Epithelial cell of prostate (primary cell): ENCODE measurements around the gene FGF13.

Source experiments
- DNase-seq: peaks from one replicate; pipeline ENCODE4 v3.0.0-alpha.2; 2011; ENCODE audit warnings: low read depth, low spot score
- H3K27ac ChIP-seq: fragments of 450-650 bp; 2 replicates; pipeline ENCODE4 v1.5.1; 2017; ENCODE audit warnings: mild to moderate bottlenecking

The FGF13 gene

DNA sequence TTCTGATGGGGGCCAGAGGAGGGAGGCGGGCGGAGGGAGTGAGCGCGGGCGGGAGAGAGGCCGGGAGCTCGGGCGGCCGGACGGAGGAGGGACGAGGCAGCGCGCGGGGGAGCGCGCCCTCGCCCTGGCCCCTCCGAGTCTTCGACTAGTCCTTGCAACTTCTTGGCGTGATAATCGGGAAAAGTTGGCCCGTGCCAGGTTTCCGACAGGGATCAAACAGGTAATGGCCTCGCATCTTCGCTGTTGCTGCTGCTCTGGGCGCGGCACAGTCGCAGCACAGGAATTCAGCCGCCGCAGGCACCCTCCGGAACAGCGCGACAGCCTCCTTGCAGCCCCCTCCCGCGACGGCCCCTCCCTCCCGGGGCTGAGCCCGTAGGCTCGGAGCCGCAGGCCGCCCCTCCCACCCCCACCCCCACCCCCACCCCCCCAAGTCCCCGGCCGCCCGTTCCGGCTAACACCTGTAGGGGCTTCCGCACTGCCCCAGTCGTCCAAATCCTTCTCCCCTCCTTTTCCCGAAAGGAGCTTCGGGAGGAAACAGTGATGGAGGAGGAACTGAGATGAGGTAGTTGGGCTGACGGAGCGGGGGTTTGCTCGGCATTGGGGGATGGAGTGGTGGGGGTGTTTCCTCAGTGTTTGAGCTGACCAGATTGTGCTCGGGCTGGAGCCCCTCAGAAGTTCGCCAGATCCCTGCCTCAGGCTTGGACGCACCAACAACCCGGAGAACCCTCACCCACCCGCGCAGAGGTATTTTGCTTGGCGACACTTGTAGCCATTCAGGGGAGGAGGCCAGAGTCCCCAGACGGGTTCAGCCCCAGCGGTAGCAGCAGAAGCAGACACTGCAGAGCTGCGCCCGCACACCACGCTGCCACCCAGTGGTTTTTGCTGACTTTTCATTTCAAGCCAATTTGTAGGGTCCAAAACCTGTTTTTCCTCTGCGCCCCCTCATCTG lies at the start of gene FGF13:
FGF13 (minus strand) TSS at position 319 of the 949 bp plus-strand sequence. CDS start 714 bp downstream, outside the sequence.
- no peak for DNase-seq

DNA sequence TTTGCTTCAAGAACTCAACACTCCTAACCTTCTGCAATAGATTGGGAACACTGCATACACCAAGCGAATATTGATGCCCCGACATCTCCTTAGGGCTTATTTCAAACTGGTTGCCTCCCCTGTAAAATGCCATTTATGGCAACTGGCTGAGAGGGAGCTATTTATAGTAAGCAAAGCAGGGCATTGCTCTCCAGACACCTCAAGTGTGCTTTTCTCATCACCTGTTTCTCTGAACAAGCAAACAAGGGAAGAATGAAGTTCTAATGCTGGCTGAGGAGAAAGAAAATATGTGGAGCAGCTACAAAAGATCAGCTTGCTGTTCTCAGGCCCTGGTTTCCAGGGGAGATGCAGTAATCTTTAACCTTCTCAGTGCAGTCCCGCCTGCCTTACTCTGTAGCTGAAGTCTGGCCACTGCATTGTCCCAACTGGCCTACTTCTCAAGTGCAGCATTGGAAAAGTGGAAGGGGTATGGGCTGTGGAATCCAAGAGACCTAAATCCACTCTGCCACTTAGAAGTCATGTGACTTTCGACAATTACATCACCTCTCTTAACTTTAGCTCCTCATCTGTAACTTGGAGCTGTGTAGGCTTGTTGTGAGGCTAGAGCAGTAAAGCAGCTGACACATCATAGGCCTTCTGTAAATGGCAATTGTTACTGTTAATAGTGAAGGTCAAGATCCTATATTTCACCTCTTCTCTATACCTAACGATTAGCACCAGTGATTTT lies 47.9 kb upstream of the FGF13 start:
- DNase-seq, result no peak
- no peak overlapping the region for H3K27ac ChIP-seq

More for the DNA sequence above, at the start of gene FGF13:
- H3K27ac ChIP-seq, result no peak within 1 kb of the TSS

DNA sequence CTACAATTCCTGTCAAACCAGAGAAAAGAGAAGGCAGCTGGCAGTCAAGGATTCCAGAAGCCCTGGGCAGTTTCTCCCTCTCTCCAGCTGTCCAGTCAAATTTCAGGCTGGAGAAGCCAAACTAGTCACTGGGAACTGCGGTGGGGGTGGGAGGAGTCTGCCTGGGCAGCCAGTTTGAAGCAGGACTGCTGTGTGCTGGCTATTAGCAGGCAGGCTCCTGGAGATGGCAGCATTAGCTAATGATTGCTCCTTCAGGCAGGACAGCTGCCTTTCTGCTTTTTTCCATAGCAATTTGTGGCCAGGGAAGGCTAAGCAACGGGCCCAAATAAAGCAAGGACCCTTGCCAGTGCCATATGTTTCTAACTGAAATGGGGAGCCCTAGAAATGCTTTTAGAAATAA lies 44.7 kb upstream of the FGF13 start:
- DNase-seq, result no peak
- H3K27ac ChIP-seq, result no peak overlapping the region

DNA sequence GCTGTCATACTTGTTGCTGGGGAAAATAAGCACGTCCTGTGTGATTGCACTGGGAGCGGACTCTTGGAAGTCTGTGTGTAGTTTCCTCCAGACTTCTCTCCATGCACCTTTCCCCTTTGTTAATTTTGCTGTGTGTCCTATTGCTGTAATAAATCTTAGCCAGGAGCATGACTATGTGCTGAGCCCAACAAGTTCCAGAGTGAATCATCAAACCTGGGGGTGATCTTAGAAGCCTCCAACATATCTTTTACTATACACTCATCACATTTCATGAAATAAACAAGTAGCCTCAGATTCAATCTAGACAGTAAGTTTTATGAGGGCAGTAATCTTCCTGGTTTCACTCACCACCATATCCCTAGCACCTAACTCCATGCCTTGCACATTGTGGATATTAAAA lies 43.3 kb upstream of the FGF13 start:
- no peak for DNase-seq
- H3K27ac ChIP-seq, result no peak overlapping the region

DNA sequence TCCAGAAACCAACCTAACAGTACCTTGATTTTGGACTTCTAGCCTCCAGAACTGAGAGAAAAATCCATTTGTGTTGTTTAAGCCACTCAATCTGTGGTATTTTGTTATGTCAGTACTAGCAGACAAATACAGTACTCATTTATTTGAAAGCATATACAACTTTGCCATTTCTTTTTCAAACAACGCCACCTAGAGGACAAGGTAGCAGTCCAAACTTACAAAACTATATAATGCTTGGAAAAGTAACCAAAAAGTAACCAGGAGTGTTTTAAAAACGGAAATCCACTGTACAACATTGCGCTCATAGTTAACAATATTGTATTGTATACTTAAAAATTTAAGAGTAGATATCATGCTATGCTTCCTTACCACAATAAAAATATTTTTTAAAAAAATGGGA lies 37.0 kb upstream of the FGF13 start:
- no peak overlapping the region for H3K27ac ChIP-seq
- no peak for DNase-seq

DNA sequence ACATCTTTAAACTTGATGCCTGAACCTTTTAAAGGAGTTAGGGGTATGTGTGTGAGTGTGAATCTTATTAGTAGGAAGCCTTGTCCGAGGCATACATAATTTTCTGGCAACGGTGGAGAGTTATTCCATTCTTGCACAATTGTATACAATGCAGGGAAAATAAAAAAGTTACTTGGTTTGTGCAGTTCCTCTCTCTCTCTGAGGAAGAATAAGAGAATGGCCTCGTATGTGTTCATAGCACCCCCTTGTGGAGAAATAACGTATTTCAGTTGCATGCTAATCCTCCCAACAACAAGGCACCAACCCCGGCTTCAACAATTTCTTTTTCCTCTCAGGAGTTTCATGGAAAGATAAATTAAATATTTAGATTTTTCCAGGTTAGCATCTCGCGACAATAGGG lies 33.7 kb upstream of the FGF13 start:
- no peak for DNase-seq

DNA sequence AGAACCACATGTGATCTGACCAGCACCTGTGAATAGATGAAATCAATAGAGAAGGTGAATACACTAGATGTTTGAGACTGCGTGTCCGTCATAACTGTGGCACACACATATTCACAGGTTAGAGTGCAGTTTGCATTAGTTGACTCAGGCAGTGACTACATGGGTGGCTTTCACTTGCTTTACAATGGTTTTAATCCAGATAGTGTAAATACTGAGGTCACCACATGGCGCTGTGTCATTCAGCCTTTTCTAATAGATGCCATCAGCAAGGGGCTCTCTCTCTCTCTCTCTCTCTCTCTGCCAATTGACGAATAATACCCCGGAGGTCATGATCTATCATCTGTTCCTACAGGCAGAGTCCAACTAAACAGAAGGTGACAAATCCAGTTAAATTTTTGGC lies 30.7 kb upstream of the FGF13 start:
- H3K27ac ChIP-seq, result no peak overlapping the region
- DNase-seq, result no peak

More for the DNA sequence above, 33.7 kb upstream of the FGF13 start:
- H3K27ac ChIP-seq, result no peak overlapping the region

DNA sequence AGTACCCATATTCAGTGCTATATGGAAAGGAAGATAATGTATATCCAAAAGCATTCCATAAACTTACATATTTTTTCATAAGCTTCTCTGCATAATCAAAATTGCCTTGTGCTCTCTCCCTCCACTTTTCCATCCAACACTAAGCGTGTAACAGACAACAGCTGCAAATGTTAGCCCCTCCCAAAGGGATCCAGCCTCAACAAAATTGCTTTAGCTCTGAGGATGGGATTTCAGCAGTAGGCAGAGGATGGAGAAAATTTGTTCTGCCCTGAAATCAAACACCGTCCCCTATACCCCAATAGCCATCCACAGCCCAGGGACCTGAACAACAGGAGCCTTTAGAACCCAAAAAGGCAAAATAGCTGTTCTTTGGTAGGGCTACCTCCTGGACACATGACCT lies 28.8 kb upstream of the FGF13 start:
- H3K27ac ChIP-seq, result no peak overlapping the region
- DNase-seq, result no peak

DNA sequence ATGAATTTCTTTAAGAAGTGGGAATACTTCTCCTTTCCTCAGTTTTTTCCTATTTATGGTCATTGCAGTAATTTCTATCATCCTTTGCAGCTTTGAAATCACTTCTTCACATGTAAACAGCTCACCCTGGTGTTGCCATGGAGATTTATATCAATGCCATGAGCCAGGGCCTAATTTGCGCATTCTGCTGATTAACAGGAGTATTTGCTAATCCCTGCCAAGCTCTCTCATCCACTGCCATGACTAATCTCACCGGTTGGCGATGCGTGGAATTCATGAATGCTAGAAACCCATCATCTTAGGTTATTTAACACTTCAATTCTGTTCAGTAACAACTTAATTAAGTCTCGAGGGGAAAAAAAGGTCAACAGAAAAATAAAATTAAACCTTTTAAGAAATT lies 11.8 kb upstream of the FGF13 start:
- no peak overlapping the region for H3K27ac ChIP-seq
- DNase-seq, result no peak

DNA sequence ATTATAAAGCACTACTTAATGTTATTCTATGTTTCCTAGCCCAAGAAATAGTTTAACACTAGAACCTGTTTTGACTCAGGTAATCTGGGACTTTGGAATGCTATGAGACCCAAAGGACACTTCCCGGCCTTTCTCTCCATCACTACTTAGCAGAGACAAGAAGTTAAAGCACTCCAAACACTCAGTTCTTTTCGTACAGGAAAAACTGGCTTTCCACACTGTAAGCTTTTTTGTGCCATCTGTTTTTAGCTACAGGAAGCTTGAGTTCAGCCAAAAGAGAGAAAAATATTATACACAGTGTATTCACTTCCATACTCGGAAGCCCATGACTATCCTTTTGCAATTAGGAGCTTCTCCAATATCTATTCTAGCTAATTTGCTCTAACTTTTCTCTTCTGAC lies 7.9 kb upstream of the FGF13 start:
- H3K27ac ChIP-seq, result no peak overlapping the region
- no peak for DNase-seq

DNA sequence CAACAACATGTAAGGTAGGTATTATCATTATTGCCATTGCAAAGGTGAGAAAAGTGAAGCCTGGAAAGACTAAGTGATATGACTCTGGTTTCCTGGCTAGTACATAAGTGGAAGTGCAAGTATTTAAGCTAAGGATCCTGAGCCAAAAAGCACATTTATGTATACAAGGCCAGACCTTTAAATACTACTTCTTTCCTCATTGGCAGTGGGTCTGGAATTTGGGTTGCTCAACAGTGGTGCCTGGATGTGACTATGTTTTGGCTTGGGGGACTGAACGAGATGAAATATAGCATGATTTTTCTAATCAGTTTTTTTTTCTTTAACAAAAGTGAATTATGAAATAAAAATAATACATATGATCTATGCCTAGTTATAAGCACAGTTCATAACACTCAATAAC lies 7.4 kb upstream of the FGF13 start:
- DNase-seq, result no peak

DNA sequence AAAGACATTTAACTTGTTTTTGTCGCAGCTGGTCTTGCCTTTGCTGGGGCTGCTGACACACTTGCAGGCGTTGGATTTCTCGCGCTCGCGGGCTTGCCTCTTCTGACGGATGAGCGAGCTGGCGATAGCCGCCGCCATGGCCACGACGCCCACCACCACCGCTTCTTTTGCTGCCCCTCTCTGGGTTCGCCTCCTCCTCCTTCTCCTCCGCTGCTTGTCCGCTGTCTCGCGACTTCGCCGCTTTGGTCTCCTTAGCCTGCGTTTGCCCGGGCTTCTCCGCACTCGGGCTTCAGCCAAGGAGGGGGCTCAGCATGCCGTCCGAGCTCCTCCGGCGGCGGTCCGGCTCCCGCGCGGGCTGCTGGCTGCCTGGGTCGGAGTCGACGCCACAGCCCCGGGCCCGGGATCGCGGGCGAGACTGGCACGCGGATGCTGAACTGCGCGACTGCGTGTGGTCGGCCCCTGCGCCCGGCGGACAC lies 613 bp downstream of the FGF13 start:
- no peak overlapping the region for H3K27ac ChIP-seq
- DNase-seq, result no peak

More for the DNA sequence above, 7.4 kb upstream of the FGF13 start:
- H3K27ac ChIP-seq, result no peak overlapping the region

DNA sequence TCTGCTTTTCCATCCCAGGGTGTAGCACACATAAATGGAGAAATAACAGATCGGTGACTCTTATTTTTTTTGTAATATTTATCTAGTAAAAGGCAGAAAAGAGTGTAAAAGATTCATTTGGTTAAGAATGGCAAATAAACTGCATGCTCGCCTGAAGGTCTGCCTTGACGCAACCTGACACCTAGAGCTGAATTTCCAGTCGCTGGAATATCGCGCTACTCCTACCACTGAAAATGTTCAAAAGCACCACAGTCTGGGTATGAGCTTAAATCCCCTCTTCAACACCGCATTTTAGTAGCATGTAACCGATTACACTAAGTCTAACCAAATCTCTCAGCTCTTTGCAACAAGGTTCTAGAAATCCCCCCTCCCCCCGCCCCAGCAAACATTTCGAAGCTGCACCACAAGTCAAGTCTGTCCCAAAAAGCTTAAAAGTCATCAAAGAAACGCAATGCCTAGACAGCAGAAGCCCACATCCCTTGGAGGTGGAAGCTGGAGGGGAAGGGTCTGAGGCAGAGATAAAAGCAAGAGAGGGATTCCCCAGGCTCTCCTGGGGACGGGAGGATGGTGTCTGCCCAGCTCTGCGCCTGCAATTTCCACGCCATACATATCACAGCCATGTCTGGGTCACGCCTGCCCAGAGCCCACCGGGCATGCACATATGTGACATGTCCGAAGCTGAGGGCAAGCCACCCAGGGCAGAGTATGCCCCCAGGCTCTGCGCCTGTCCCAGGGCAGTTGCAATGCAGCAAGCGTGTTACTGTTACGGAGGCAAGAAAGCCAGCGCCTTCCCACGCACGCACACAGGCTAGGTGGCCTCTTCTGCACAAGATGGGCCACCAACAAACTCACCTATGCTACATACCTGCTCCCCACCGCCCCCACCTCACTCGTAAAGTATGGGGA lies 1.4 kb downstream of the FGF13 start:
- H3K27ac ChIP-seq, result no peak overlapping the region

DNA sequence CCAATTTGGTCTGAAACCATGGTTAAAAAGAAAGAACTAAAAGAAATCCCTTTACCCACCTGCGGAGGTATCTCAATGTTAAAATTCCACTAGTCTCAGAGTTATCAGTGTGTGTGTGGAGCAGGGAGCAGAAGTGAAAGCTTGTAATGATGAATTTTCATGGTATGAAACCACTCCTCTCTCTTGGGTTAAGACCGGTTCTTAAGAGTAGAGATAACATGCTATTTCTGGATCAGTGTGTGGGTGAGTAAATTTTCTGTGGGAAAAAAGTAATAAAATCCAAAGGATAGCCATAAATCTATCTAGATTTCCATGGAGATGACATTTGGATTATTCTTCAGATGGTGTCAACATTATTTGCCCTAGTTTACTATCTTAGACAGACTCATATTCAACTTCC lies 3.2 kb downstream of the FGF13 start:
- H3K27ac ChIP-seq, result no peak overlapping the region
- DNase-seq, result no peak

More for the DNA sequence above, 1.4 kb downstream of the FGF13 start:
- DNase-seq, result no peak

DNA sequence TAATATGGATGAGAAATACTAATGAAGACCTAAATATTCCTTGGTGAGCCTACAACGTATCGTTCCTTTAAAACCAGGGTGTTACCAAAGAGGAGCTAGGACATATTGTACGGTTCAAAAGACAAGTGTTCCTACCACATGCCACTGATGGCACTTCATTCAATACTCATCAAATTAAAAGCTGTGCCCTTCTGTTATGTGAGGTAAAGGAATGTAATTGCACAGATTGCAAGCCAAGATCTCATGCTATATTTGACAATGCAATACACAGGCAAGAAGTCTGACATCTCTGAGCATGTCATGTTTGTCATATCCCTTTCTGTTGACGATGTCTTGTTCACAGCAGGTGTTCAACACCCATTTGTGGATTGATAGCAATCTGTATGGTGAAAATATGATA lies 6.9 kb downstream of the FGF13 start:
- no peak overlapping the region for H3K27ac ChIP-seq
- no peak for DNase-seq

DNA sequence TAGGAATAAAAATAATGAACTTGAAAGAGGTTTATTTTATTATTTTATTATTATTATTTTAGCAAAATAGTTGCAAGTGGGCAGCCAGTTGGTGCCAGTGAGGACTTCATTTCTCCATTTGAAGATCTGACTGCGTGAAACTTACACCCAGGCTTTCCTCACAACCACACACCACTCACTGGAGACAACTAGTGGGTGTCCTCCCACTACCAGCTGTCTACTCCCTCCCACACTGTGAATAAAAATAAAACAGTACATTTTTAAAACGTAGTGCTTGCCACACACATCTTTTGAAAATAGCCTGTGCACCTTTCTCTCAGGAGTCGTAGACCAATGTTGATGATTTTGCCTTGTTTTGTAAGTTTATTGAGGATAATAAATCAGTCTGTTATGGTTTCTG lies 7.4 kb downstream of the FGF13 start:
- H3K27ac ChIP-seq, result no peak overlapping the region
- DNase-seq, result no peak

DNA sequence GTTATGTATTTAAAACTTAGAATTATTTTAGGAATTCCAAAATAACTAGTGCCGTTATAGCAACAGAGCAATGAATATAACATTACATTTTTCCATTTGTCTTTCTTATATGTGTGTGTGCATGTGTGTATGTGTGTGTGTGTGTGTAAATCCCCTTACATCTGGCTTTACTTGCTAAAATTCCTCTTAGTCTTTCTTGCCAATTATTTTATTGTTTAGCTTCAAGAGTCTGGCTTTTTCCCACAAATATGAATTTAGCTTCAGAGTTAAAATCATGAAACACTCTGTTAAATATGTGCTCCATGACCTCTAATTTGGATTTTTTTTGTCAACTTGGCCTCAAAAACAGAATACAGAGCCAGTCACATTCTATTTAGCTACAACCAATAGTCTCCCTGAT lies 18.9 kb downstream of the FGF13 start:
- DNase-seq, result no peak
- no peak overlapping the region for H3K27ac ChIP-seq

DNA sequence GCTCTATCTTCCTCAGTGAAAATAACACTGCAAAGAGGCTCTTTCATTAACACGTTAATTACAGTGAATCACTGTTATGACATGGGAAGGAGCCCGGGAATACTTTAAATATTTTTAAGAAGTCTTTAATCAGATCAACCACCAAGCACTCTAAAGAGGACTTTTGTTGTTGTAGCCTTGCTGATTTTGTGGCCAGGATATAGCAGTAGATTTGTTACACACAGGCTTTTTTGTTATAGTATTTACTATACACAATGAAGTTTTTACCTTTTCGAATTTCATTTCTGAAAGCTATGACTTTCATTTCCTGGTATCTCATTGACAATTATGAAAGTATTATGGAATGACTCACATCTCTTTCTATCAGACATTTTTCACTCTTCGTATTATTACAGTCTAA lies 20.3 kb downstream of the FGF13 start:
- H3K27ac ChIP-seq, result no peak overlapping the region
- no peak for DNase-seq

DNA sequence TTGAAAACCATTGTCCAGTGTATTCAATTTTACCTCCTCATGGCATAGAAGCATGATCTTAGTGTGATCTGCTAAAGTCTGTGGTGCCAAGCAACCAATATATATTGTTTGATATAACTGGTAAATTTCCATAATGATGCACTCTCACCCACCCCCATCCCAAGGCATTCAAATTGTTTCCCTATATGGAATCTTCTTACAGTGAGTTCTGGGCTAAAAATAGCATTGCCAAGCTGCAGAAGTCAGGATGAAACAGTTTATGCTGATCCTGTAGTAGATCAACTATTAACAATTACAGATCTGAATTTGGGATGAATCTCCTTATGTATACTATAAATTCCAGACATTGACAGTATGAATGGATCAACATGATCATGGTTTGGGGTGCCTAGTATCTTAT lies 20.9 kb downstream of the FGF13 start:
- DNase-seq, result no peak
- no peak overlapping the region for H3K27ac ChIP-seq

DNA sequence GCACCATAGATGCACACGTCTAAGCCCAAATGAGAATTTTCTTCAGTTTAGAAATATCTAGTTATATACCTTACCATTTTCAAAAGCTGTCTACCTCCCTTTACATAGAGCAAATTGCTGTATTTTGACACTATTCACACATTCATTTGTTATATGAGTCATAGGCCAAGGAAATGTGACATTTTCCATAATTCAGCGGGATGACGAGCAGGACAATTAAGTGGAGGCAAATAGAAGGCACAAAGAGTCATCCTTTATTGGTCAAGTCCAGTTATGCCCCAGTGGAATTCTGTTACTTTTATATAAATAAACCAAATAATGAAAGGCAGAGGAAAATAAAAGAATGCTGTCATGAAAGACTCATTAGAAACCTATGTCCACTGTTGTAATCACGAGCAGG lies 27.9 kb downstream of the FGF13 start:
- no peak for DNase-seq
- no peak overlapping the region for H3K27ac ChIP-seq
